OCI-LY7 (cell line): ENCODE data around the gene SLC9A9.

Experiments
- EZH2phosphoT487 ChIP-seq: fragments of 200-600 bp; sonication (generic); IDR thresholded peaks from 2 replicates; pipeline ENCODE4 v1.6.1; 2018; ENCODE audit warnings: low read depth, borderline replicate concordance, mild to moderate bottlenecking, mixed run types, antibody characterized with exemption, low read length, moderate library complexity, mixed read lengths
- TF ChIP-seq, protein P1 (sequence below): fragments of 200-600 bp; sonication (generic); conservative IDR thresholded peaks from 2 replicates; pipeline ENCODE4 v1.5.1; 2014; ENCODE audit warnings: mild to moderate bottlenecking, antibody characterized with exemption, low read length, moderate library complexity, mixed read lengths

GRCh38 chr3:143437405-143437804 lies 410.9 kb downstream of the SLC9A9 start:
- TF ChIP-seq, protein P1, sequence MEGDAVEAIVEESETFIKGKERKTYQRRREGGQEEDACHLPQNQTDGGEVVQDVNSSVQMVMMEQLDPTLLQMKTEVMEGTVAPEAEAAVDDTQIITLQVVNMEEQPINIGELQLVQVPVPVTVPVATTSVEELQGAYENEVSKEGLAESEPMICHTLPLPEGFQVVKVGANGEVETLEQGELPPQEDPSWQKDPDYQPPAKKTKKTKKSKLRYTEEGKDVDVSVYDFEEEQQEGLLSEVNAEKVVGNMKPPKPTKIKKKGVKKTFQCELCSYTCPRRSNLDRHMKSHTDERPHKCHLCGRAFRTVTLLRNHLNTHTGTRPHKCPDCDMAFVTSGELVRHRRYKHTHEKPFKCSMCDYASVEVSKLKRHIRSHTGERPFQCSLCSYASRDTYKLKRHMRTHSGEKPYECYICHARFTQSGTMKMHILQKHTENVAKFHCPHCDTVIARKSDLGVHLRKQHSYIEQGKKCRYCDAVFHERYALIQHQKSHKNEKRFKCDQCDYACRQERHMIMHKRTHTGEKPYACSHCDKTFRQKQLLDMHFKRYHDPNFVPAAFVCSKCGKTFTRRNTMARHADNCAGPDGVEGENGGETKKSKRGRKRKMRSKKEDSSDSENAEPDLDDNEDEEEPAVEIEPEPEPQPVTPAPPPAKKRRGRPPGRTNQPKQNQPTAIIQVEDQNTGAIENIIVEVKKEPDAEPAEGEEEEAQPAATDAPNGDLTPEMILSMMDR: no peak
- no peak for TF ChIP-seq EZH2phosphoT487
